RWPE2 (cell line): Measurements from ENCODE around the gene NRG2.
A peak's percentile ranks its signal among the peaks of the same experiment; 100 is the strongest.

Experiments used
- ATAC-seq: fragments of 200-7000 bp; cut with Tn5 transposase; 3 replicates; pipeline ENCODE4 v1.9.1; 2021; ENCODE audit warnings: low read depth
- DNase-seq: peaks from one replicate; pipeline ENCODE4 v3.0.0-alpha.2; 2020; ENCODE audit warnings: low spot score
- H3K27ac ChIP-seq: fragments of 450-650 bp; 2 replicates; pipeline ENCODE4 v1.5.1; 2017; ENCODE audit warnings: mild to moderate bottlenecking; ENCODE audit not compliant: poor library complexity, severe bottlenecking
- H3K27me3 ChIP-seq: fragments of 250-450 bp; sonication (Bioruptor Pico); 2 replicates; pipeline ENCODE4 v1.5.1; 2021; ENCODE audit warnings: mild to moderate bottlenecking, moderate library complexity; ENCODE audit not compliant: insufficient read depth, poor library complexity, severe bottlenecking
- H3K36me3 ChIP-seq: fragments of 250-450 bp; sonication (Bioruptor Pico); 2 replicates; pipeline ENCODE4 v1.5.1; 2020; ENCODE audit warnings: low read depth, mild to moderate bottlenecking, moderate library complexity
- H3K4me1 ChIP-seq: fragments of 250-450 bp; sonication (Bioruptor Pico); 2 replicates; pipeline ENCODE4 v1.5.1; 2021; ENCODE audit warnings: mild to moderate bottlenecking, moderate library complexity; ENCODE audit not compliant: insufficient read depth, poor library complexity, severe bottlenecking
- H3K4me3 ChIP-seq: fragments of 250-450 bp; sonication (Bioruptor Pico); 2 replicates; pipeline ENCODE4 v1.5.1; 2021; ENCODE audit warnings: mild to moderate bottlenecking, moderate library complexity; ENCODE audit not compliant: severe bottlenecking
- H3K9me3 ChIP-seq: fragments of 250-450 bp; sonication (Bioruptor Pico); 2 replicates; pipeline ENCODE4 v1.5.1; 2021; ENCODE audit warnings: mild to moderate bottlenecking, moderate library complexity; ENCODE audit not compliant: severe bottlenecking
- TF ChIP-seq, protein P1 (sequence below): fragments of 450-650 bp; IDR thresholded peaks from one replicate; pipeline ENCODE4 v1.5.1; 2017; ENCODE audit warnings: mild to moderate bottlenecking, moderate library complexity; ENCODE audit not compliant: poor library complexity, severe bottlenecking

Gene NRG2

DNA sequence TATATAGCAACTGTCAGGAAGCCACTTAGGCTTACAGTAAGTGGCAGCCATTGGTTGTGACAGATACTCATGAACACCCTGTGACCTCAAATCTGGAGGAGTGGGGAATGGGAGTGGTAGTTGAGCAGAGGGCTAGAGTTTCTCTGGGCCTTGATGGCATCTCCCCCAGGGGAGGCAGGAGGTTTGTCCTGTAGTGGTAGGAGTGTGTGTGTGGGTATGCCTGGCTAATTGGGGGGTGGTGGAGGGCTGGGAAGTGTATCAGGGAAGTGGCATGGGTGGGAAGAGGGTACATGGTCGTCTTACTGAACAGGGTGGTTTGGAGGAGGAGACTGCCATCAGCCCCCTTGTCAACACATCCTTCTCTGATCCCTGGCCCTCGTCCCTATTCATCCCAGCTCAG, 176.0 kb downstream of the NRG2 start:
- no peak for ATAC-seq
- H3K27me3 ChIP-seq = no peaks in the 10 kb centered on the region
- TF ChIP-seq, protein P1, sequence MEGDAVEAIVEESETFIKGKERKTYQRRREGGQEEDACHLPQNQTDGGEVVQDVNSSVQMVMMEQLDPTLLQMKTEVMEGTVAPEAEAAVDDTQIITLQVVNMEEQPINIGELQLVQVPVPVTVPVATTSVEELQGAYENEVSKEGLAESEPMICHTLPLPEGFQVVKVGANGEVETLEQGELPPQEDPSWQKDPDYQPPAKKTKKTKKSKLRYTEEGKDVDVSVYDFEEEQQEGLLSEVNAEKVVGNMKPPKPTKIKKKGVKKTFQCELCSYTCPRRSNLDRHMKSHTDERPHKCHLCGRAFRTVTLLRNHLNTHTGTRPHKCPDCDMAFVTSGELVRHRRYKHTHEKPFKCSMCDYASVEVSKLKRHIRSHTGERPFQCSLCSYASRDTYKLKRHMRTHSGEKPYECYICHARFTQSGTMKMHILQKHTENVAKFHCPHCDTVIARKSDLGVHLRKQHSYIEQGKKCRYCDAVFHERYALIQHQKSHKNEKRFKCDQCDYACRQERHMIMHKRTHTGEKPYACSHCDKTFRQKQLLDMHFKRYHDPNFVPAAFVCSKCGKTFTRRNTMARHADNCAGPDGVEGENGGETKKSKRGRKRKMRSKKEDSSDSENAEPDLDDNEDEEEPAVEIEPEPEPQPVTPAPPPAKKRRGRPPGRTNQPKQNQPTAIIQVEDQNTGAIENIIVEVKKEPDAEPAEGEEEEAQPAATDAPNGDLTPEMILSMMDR = no peak
- H3K4me1 ChIP-seq = peaks cover 8% of the 10 kb centered on the region
- H3K27ac ChIP-seq = no peak overlapping the region
- H3K4me3 ChIP-seq = no peak overlapping the region
- no peak for DNase-seq
- no peaks in the 10 kb centered on the region for H3K9me3 ChIP-seq
- H3K36me3 ChIP-seq = no peaks in the 10 kb centered on the region

DNA sequence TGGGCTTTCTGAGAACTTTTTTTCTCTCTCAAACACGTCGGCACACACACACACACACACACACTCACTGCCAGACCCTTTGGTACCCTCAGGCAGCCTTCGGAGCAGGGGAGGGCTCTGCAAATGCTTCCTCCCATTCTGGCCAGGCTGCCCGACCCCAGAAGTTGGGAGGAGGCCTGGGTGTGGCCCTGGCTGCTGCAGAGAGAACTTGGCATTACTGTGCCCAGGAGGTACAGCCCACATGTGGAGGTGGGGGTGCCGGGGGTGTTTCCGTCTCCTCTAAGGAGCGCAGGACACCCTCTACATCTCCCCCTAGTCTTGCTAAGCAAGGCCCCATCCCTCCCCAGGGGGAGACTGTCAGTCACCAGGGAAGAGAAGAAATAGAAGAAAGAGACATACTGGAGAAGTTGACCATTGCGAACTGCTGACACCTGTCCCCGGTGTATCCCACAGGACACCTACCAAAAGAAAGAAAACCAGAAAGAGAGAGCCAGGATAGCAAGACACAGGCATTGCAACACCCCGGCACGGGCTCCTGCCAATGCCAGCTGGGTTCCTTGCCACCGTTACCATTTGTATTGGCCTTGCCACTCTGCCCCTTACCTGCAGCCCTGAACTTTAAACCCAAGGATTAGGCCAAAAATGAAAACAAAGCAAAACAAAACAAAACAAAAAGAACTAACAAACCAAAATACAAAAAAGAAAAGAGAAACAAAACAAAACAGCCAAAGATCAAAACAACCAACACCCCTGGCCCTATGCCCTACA, 178.2 kb downstream of the NRG2 start:
- no peaks in the 10 kb centered on the region for H3K27me3 ChIP-seq
- DNase-seq (no peak), ATAC-seq (no peak)
- no peaks in the 10 kb centered on the region for H3K36me3 ChIP-seq
- H3K4me1 ChIP-seq = peaks cover 8% of the 10 kb centered on the region
- no peaks in the 10 kb centered on the region for H3K9me3 ChIP-seq
- TF ChIP-seq, protein P1 = no peak
- no peak overlapping the region for H3K4me3 ChIP-seq
- no peak overlapping the region for H3K27ac ChIP-seq

DNA sequence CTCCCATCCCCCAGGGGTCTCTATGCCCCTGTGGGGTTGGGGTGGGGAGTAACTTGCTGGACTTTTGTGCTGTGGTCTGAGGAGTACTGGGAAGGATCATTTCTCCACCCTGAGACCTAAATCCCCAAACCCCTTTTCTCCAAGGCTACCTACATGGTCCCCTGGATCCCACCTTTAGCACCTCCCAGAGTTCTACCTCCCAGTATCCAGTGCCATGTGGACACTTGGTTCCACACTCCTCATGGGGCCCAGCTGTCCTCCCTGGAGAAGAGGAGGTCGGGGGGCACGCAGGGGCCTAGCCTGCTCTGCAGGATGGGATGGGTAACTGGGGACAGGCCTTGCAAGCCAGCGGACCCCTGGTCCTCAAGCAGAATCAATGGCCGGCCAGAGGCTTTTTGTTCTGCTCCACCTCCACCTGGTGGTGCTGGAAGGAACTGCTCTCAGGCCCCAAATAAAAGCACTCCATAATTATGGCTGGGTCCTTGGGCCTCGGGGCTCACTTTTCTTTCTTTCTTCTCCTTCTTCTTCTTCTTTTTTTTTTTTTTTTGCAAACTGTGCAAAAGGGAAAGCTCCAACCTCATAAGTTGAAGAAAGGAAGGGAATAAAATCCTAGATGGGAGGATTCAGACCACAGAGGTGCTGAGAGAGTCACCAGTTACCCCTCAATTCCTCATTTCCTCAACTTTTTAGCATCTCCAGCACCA, 179.1 kb downstream of the NRG2 start:
- TF ChIP-seq, protein P1 = peak; percentile 91
- no peak overlapping the region for H3K27ac ChIP-seq
- H3K27me3 ChIP-seq = no peaks in the 10 kb centered on the region
- no peaks in the 10 kb centered on the region for H3K9me3 ChIP-seq
- H3K36me3 ChIP-seq = no peaks in the 10 kb centered on the region
- no peak for DNase-seq
- H3K4me1 ChIP-seq = peaks cover 8% of the 10 kb centered on the region
- peak; percentile 57; the same call in 2 of the 3 replicates for ATAC-seq
- H3K4me3 ChIP-seq = no peak overlapping the region

DNA sequence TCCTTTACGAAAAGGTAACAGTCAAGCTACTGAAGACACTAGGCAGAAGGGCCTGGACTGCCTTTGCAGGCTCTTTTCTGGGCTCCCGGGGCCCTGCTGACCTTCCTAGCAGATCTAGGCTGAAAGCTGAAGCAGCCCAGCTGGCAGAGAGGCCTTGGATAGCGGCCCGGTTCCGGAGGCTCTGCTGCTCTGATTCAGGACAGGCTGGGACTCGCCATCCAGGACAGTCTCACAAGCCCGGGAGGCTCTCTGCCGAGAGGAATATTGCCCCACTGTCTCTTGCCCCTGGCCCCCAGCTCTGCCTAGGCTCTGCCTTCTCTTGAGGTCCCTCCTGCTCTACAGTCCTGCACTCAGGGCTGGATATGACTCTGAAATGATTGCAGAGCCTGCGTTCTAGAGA, 179.7 kb downstream of the NRG2 start:
- no peaks in the 10 kb centered on the region for H3K27me3 ChIP-seq
- TF ChIP-seq, protein P1 = no peak
- H3K9me3 ChIP-seq = no peaks in the 10 kb centered on the region
- no peak overlapping the region for H3K4me3 ChIP-seq
- peaks cover 8% of the 10 kb centered on the region for H3K4me1 ChIP-seq
- H3K27ac ChIP-seq = no peak overlapping the region
- DNase-seq (no peak), ATAC-seq (peak; percentile 40)
- no peaks in the 10 kb centered on the region for H3K36me3 ChIP-seq

- ATAC-seq = no peak
- Histone ChIP-seq H3K27me3 (no peaks in the 10 kb centered on the region), H3K4me3 (no peak overlapping the region), H3K9me3 (no peaks in the 10 kb centered on the region), H3K27ac (no peak overlapping the region), H3K36me3 (no peaks in the 10 kb centered on the region), H3K4me1 (peaks cover 8% of the 10 kb centered on the region)
- TF ChIP-seq, protein P1 = no peak
- DNase-seq = no peak
Observed at GRCh38 chr5:139862803-139863202, 180.3 kb downstream of the NRG2 start.
